GM12892 (cell line): ENCODE results near the gene GUCY1B1.
"Not testable (repeated sequence)": the region's sequence is repeated elsewhere in the genome, so short reads cannot be mapped to it uniquely, and the experiment has no call there.

Source experiments
- DNase-seq: peaks from one replicate; pipeline ENCODE4 v3.0.0; 2011; ENCODE audit not compliant: insufficient read length
- FAIRE-seq: peaks from 2 replicates; lab custom pipeline; 2011; peaks lifted over from hg19 to GRCh38; lab: Jason Lieb, UNC
- POLR2A ChIP-seq: IDR thresholded peaks from 2 replicates; pipeline ENCODE4 v1.6.1; 2011; ENCODE audit warnings: low read depth, low read length, control low read depth
- POLR2AphosphoS5 ChIP-seq: IDR thresholded peaks from 2 replicates; pipeline ENCODE4 v1.6.1; 2011; ENCODE audit warnings: low read depth, low read length, control low read depth
- TAF1 ChIP-seq: IDR thresholded peaks from 2 replicates; pipeline ENCODE4 v1.6.1; 2011; ENCODE audit warnings: low read depth, mild to moderate bottlenecking, control low read depth, low read length, borderline replicate concordance

GUCY1B1 gene

DNA sequence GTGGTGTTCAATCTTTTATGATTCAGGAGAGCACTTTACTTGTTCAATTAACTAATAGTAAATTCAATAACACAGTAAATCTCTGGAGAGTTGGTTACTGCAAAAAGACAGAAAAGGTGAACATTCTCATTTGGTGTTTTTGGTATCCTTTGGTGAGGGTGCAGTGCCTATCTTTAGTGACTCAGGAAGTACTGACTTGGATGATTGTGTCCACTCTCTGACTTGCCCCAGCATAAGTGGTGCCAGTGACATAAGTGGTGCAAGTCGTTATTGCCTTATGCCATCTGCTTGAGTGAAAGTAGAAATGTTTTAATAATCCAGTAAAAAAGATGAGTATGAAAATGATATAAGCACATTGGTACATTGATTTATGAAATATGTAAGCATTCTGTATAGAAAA lies 27.0 kb downstream of the GUCY1B1 start:
- no peak for DNase-seq
- FAIRE-seq, result peak; percentile 36
- TF ChIP-seq POLR2AphosphoS5, result no peak
- no peak for TF ChIP-seq TAF1
- no peak for TF ChIP-seq POLR2A

DNA sequence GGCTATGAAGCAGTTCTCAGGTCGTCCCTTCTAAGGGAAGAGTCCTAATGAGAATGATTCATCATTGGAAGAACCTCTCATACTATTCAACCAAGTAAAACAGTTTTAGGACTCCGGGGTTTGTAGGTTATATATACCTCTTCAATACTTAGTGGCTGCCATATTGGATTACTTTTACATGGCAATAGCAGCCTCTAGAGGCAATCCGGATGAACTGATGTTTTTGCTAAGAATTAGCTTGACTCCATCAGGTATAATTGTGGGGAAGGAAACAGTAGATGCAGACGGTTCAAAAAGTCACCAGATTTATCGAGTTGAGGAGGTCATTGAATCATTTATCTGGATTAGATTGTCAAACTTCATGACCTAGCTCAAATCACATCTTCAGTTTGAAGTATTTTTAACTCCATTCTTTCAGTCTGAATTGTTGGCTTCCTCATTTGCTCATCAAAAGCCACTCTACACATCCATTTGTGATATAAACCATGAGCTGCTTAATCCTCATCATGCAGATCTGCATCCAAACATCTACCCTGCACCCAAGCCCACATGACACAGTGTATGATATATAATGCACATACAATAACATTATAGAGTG lies 28.4 kb downstream of the GUCY1B1 start:
- no peak for DNase-seq
- FAIRE-seq, result peak; percentile 92
- no peak for TF ChIP-seq TAF1
- no peak for TF ChIP-seq POLR2A
- TF ChIP-seq POLR2AphosphoS5, result no peak

DNA sequence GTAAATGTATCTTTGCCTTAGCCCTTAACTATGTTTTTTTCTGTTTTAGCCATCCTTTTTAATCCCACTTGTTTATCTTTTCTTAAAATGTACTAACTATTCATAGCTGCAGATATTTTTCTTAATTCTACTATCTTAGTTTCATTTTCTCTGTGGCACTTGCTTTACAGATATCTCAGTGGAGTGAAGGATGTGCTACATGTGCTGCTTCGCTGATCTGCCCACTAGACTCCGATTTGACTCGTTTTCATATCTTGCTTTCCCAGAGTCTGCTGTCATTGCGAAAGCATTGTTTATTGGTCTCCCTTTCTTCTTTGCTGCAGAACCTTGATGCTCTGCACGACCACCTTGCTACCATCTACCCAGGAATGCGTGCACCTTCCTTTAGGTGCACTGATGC lies 30.6 kb downstream of the GUCY1B1 start:
- DNase-seq (no peak), FAIRE-seq (no peak)
- TF ChIP-seq TAF1, result no peak
- no peak for TF ChIP-seq POLR2A

DNA sequence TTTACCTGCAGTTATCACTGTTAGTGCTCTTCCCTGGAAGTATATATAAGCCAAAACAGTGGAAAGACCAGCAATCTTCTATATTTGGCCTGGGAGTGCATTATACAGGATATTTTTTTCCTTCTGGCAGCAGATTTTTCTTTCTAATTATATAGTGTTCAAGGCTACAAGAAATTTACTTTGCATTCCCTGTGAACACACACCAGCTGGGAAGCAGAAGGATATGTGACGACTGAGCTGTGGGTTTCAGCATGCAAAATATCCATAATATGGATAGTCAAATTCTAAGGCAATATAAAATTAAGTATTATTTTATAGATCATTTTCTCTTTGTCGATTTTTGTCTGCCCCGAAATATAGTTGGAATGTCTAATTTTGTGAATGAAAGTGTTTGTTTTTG lies 31.2 kb downstream of the GUCY1B1 start:
- DNase-seq (no peak), FAIRE-seq (no peak)
- TF ChIP-seq POLR2A, result no peak
- TF ChIP-seq POLR2AphosphoS5, result no peak
- no peak for TF ChIP-seq TAF1

DNA sequence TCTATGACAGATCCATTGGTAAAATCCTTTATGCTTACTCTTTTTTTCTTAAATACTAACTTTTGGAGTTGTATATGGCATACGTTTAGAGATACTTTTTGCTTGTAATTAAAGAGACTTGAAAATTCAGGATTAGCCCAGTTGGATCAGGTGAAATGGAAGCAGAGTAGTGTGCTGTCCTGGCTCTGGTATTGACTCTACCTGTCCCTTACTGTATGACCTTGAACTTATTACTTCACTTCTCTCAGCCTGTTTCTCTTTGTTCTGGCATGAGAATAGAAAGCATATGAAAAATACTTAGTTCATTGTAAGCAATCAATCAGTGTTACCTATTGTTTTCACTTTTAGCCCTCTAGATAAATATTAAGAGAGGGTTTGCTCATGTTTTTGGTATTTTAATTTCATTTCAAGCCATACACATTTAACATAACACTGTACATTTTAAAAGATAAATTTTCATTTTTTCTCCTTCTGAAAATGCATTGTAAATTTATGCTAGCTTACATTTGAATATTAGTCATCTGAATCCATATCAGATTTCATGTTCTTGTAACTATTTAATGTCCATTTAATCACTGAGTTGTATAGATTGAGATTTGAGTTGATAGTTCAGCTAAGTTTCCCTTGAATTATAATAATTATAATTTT lies 35.9 kb downstream of the GUCY1B1 start:
- TF ChIP-seq POLR2AphosphoS5 (no peak), TAF1 (no peak), POLR2A (no peak)
- no peak for FAIRE-seq
- DNase-seq, result no peak

- FAIRE-seq, result peak; percentile 67
- TF ChIP-seq POLR2AphosphoS5, result no peak
- TF ChIP-seq POLR2A, result no peak
- TF ChIP-seq TAF1, result no peak
Measured at GRCh38 chr4:155795991-155796390, 37.2 kb downstream of the GUCY1B1 start.

DNA sequence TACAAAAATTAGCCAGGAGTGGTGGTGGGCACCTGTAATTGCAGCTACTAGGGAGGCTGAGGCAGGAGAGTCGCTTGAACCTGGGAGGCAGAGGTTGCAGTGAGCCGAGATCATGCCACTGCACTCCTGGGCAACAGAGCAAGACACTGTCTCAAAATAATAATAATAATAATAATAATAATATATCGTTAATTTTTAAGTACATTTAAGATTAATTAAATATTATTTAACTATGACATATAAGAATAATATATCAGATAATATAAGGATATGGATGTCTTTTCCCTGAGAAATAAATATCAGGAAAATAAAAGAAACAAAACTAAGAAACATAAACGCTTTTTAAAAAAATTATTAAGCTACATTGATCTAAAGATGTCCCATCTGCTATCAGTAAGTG lies 38.8 kb downstream of the GUCY1B1 start:
- not testable (repeated sequence) for FAIRE-seq, DNase-seq

More at GRCh38 chr4:155795991-155796390, 37.2 kb downstream of the GUCY1B1 start:
- DNase-seq, result no peak

DNA sequence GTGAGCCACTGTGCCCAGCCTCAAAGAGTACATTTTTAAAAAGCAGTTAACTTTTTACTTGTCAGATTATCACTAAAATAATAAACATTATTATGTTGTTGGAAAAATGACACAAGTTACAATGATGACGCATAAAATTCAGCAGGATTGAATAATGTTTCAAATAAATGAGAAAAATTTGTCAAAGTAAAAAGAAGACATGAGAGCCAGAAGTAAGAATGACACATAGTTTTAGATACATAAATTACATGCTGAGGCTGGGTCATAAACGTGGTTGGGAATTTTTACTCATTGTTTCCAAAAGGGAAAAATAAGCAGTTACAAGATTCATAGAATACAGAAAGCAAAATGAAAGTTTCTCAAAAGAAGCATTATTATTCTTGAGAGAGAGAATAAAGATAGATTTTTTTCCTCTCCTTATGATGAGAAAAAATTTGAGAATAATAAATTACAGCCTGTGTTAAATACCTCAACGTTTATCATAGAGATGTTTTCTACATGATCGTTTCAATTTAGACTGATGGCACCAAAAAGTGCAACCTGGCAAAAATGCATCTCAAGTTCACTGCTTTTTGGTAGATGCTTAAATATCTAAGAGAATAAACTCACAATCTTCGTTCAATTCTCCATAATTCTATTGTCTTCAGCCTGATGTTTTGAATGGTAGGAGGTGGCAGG lies 40.4 kb downstream of the GUCY1B1 start:
- TF ChIP-seq POLR2AphosphoS5, result no peak
- FAIRE-seq (no peak), DNase-seq (no peak)

DNA sequence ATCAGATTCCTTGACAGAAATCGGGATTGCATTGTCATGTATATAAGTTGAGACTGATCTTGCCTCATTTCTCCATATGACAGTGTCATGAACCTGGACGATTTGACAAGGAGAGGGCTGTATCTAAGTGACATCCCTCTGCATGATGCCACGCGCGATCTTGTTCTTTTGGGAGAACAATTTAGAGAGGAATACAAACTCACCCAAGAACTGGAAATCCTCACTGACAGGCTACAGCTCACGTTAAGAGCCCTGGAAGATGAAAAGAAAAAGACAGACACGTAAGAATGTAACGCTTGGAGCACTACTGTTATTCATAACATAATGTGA lies 40.9 kb downstream of the GUCY1B1 start:
- TF ChIP-seq POLR2AphosphoS5 (no peak), POLR2A (no peak), TAF1 (no peak)
- no peak for FAIRE-seq
- DNase-seq, result no peak

GRCh38 chr4:155800685-155801343 lies 42.0 kb downstream of the GUCY1B1 start:
- FAIRE-seq (no peak), DNase-seq (no peak)
- no peak for TF ChIP-seq POLR2A
- TF ChIP-seq TAF1, result no peak
- no peak for TF ChIP-seq POLR2AphosphoS5

DNA sequence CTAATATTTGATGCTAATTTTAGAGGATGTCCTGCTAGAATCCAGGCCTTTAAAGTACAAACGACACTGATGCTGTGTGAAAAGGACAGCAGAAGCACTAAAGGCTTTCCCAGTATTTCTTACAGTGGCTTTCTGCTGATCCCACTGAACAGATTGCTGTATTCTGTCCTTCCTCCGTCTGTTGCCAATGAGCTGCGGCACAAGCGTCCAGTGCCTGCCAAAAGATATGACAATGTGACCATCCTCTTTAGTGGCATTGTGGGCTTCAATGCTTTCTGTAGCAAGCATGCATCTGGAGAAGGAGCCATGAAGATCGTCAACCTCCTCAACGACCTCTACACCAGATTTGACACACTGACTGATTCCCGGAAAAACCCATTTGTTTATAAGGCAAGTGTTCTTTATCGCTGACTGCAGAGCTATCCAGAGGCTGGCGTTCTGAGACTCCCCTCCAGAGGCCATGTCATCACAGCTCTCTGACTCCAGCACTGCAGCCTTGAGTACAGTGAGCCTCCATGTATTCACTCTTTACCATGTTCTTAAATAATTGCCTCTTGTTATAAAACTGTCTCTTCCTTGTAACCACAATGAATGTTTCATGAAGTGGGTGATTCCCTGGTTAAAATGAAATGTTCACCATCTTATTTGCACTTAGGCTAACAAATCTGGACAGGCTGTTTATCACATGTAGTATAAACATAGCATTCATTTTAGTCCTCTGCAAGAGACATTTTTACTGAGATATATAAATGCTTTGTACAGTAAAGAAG lies 43.6 kb downstream of the GUCY1B1 start:
- TF ChIP-seq POLR2A (no peak), POLR2AphosphoS5 (no peak), TAF1 (no peak)
- no peak for DNase-seq
- FAIRE-seq, result no peak

DNA sequence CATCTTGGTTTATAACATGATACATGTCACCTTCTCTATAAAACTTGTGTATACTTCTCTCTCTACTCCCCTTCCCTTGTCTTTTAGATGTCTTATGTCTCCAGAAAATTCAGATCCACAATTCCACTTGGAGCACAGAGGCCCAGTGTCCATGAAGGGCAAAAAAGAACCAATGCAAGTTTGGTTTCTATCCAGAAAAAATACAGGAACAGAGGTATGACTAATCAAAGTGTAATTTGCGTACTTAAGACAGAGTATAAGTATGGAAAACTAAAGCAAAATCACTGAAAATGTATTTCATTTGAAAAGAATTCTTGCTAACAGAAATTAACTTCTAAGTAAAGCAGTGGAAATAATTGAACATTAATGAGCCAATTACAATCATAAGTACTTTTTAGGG lies 46.2 kb downstream of the GUCY1B1 start:
- FAIRE-seq, result no peak
- no peak for DNase-seq
- no peak for TF ChIP-seq POLR2A
- no peak for TF ChIP-seq POLR2AphosphoS5
- TF ChIP-seq TAF1, result no peak
